NOMO-1 treated with DMSO at 0.1 percent for 48 hours (cell line): ENCODE results near the gene HOXC10.

ENCODE experiments used
- DNase-seq: peaks from one replicate; lab custom pipeline; 2025; ENCODE audit not compliant: unreplicated experiment; lab: John Stamatoyannopoulos, UW

Gene HOXC10

GRCh38 chr12:53984901-53985691, at the start of gene HOXC10:
HOXC10 (plus strand) TSS chr12:53985146; CDS start chr12:53985260, 114 bp downstream.
- DNase-seq = peak; percentile 82

- no peak for DNase-seq
Measured at GRCh38 chr12:53935383-53936341, 49.3 kb upstream of the HOXC10 start.

- no peak for DNase-seq
Measured at GRCh38 chr12:53937099-53937498, 47.8 kb upstream of the HOXC10 start.

GRCh38 chr12:53937596-53938325, 47.2 kb upstream of the HOXC10 start:
- DNase-seq = no peak

GRCh38 chr12:53938326-53939140, 46.4 kb upstream of the HOXC10 start, which contains the start of gene HOXC13:
HOXC13 (plus strand) TSS chr12:53938831; CDS start chr12:53938907, 76 bp downstream.
- DNase-seq = no peak

- no peak for DNase-seq
Measured at GRCh38 chr12:53939141-53940108, 45.5 kb upstream of the HOXC10 start.

- no peak for DNase-seq
Measured at GRCh38 chr12:53940443-53941014, 44.4 kb upstream of the HOXC10 start.

- DNase-seq = no peak
Measured at GRCh38 chr12:53941187-53941586, 43.8 kb upstream of the HOXC10 start.

- DNase-seq = no peak
Measured at GRCh38 chr12:53941750-53942149, 43.2 kb upstream of the HOXC10 start.

- no peak for DNase-seq
Measured at GRCh38 chr12:53942467-53942997, 42.4 kb upstream of the HOXC10 start.

GRCh38 chr12:53944209-53944608, 40.7 kb upstream of the HOXC10 start:
- DNase-seq = no peak

- no peak for DNase-seq
Measured at GRCh38 chr12:53944907-53945847, 39.8 kb upstream of the HOXC10 start.

- DNase-seq = no peak
Measured at GRCh38 chr12:53947743-53948142, 37.2 kb upstream of the HOXC10 start.

GRCh38 chr12:53948650-53949593, 36.0 kb upstream of the HOXC10 start:
- DNase-seq = peak; percentile 19

- DNase-seq = no peak
Measured at GRCh38 chr12:53949631-53950436, 35.1 kb upstream of the HOXC10 start.

- no peak for DNase-seq
Measured at GRCh38 chr12:53950437-53950773, 34.5 kb upstream of the HOXC10 start.
